T-cell (primary cell): ENCODE results near the gene BMAL2. TPM values are rescaled to one million over a fixed set of nuclear protein-coding genes. Genes with fewer than 3 reads are reported as not detected.

Source experiments
- ATAC-seq, 4 experiments: fragments of 200-7000 bp in 3 of 4; fragments of 150-1000 bp in 1 of 4; cut with Tn5 transposase; replicated peaks in 1 of 4; 1 replicate in 3 of 4; 2 replicates in 1 of 4; pipeline ENCODE4 v1.10.0; 2021; ENCODE audit warnings: moderate library complexity in 3 of 4, mild to moderate bottlenecking in 2 of 4, moderate number of reproducible peaks in 1 of 4
- CTCF ChIA-PET, 2 donors: fragments of 300-600 bp; sonication (Branson Sonifier 250); formaldehyde crosslinking; loops; one replicate each; lab custom pipeline; 2022; ENCODE audit warnings: antibody characterized with exemption in 2 of 2; lab: Charles Lee
- POLR2A ChIA-PET, 2 donors: fragments of 300-600 bp; sonication (Branson Sonifier 250); formaldehyde crosslinking; loops; one replicate each; lab custom pipeline; 2022; ENCODE audit warnings: antibody characterized with exemption in 2 of 2; lab: Charles Lee
- DNase-seq, 35 experiments: peaks; one replicate each; pipeline versions ENCODE4 v3.0.0 to v3.0.0-alpha.2; 2013 to 2023
- H3K27ac ChIP-seq: one replicate; pipeline ENCODE4 v1.5.1; 2013; ENCODE audit warnings: low read length
- H3K27me3 ChIP-seq, 2 experiments: replicated peaks in 1 of 2; 1 replicate in 1 of 2; 2 replicates in 1 of 2; pipeline versions ENCODE4 v1.6.1 to v1.7.0; 2013; ENCODE audit warnings: low read length in 1 of 2, mixed read lengths in 1 of 2; ENCODE audit not compliant: control insufficient read depth in 2 of 2, insufficient read depth in 2 of 2; ENCODE audit errors: extremely low read depth in 1 of 2
- H3K36me3 ChIP-seq, 2 donors: 1 replicate in 1 of 2; 2 replicates in 1 of 2; pipeline versions ENCODE4 v1.6.1 to v1.7.0; 2013; ENCODE audit warnings: low read length in 1 of 2; ENCODE audit not compliant: control insufficient read depth in 2 of 2, insufficient read depth in 1 of 2; ENCODE audit errors: extremely low read depth in 1 of 2
- H3K4me1 ChIP-seq, 2 experiments: 1 replicate in 1 of 2; 2 replicates in 1 of 2; pipeline versions ENCODE4 v1.6.1 to v1.7.0; 2013; ENCODE audit warnings: low read length in 2 of 2, mixed read lengths in 1 of 2; ENCODE audit not compliant: insufficient read depth in 2 of 2, control insufficient read depth in 1 of 2; ENCODE audit errors: extremely low read depth in 1 of 2
- H3K4me3 ChIP-seq, 2 donors: 1 replicate in 1 of 2; 2 replicates in 1 of 2; pipeline versions ENCODE4 v1.5.1 to v1.7.0; 2013; ENCODE audit warnings: mild to moderate bottlenecking in 2 of 2, low read length in 1 of 2, moderate library complexity in 1 of 2; ENCODE audit not compliant: control insufficient read depth in 1 of 2; ENCODE audit errors: extremely low read depth in 1 of 2
- H3K9me3 ChIP-seq: 2 replicates; pipeline ENCODE4 v1.7.0; 2013
- H3K27ac Mint-ChIP-seq, 2 donors: one replicate each; pipeline ENCODE4 v1.8.0; 2020 to 2021; ENCODE audit warnings: mild to moderate bottlenecking in 2 of 2, mixed read lengths in 2 of 2
- H3K27me3 Mint-ChIP-seq, 2 donors: one replicate each; pipeline ENCODE4 v1.8.0; 2021 to 2022; ENCODE audit warnings: mixed read lengths in 2 of 2
- H3K36me3 Mint-ChIP-seq: one replicate; pipeline ENCODE4 v1.8.0; 2021; ENCODE audit warnings: mixed read lengths
- H3K4me1 Mint-ChIP-seq, 3 donors: one replicate each; pipeline ENCODE4 v1.8.0; 2020 to 2022; ENCODE audit warnings: mixed read lengths in 3 of 3, mild to moderate bottlenecking in 1 of 3
- H3K4me3 Mint-ChIP-seq, 3 donors: one replicate each; pipeline ENCODE4 v1.8.0; 2020 to 2022; ENCODE audit warnings: mild to moderate bottlenecking in 3 of 3, mixed read lengths in 3 of 3, moderate library complexity in 3 of 3
- H3K9me3 Mint-ChIP-seq, 3 donors: one replicate each; pipeline ENCODE4 v1.8.0; 2020 to 2022; ENCODE audit warnings: mixed read lengths in 3 of 3
- WGBS: methylation state at CpG from one replicate; pipeline ENCODE4 v1.1.5; 2013; ENCODE audit warnings: missing lambda C conversion rate; ENCODE audit not compliant: insufficient coverage; 5-methylcytosine and 5-hydroxymethylcytosine counted together
- total RNA-seq, 35 experiments: library from RNA in 6 of 35; stranded (reverse) in 6 of 35; fragments of 120-200 nt in 1 of 35; gene quantifications; one replicate each; pipeline versions ENCODE4 v1.2.1 to v1.2.4 and lab custom pipeline; 2013 to 2026

BMAL2 gene
- total RNA-seq, 5 donors from 2014 or later (not counting 1 experiment from before 2014, with no cell fraction given): 0.28 to 1.2 (median 0.70) TPM

- no peak overlapping the region for H3K4me3 ChIP-seq
- no peaks in the 10 kb centered on the region for H3K9me3 ChIP-seq
- H3K4me1 ChIP-seq: peaks cover 2 to 12% of the 10 kb centered on the region in 2 experiments
- 0% methylated on average over 2 of the region's 7 CpGs for WGBS
- ChIA-PET POLR2A (no interaction called here), CTCF (interaction anchor here in 1 of 2 donors (0.7 kb wide), 1 partner anchor 10 kb away, joined by 3 read pairs; no protein-coding TSS in a partner anchor)
- H3K27ac Mint-ChIP-seq: no peak overlapping the region
- H3K36me3 ChIP-seq: no peaks in the 10 kb centered on the region
- H3K27me3 Mint-ChIP-seq: peaks cover 37 to 46% of the 10 kb centered on the region in 2 donors
- peak overlapping the region in 2 of 3 donors; percentile 21 to 34 for H3K4me3 Mint-ChIP-seq
- H3K9me3 Mint-ChIP-seq: no peaks in the 10 kb centered on the region
- H3K4me1 Mint-ChIP-seq: peaks cover 13 to 24% (median 17%) of the 10 kb centered on the region in 3 donors
- peaks cover 7% of the 10 kb centered on the region for H3K36me3 Mint-ChIP-seq
- DNase-seq (peak in 1 of 35 experiments; percentile 4), ATAC-seq (no peak)
- H3K27ac ChIP-seq: no peak overlapping the region
- peaks cover 0 to 27% of the 10 kb centered on the region in 2 experiments for H3K27me3 ChIP-seq
Observed at GRCh38 chr12:27331291-27331926, 1.2 kb upstream of the BMAL2 start.

DNA sequence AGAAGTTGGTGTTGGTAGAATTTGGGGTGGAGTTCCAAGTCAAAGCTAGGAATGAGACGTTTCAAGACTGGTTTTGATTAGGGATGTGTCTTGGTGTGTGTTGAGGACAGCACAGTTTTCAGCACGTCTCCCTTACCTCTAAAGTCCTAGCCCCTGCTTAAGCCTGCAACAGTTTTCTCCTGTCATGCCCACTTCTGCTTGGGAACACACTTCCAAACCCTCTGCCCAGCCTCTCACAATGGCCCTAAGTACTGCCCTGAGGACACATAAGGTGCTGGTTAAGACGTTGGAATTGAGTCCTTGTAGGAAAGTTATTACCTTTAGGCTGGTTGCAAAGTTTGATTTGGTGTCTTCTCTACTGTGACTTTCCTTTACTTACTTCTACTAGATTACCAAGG is 710 bp upstream of the BMAL2 start:
- Histone ChIP-seq H3K36me3 (no peaks in the 10 kb centered on the region), H3K27ac (no peak overlapping the region), H3K27me3 (peaks cover 0 to 27% of the 10 kb centered on the region in 2 experiments), H3K4me3 (no peak overlapping the region), H3K9me3 (no peaks in the 10 kb centered on the region), H3K4me1 (peaks cover 2 to 12% of the 10 kb centered on the region in 2 experiments)
- peaks cover 37 to 46% of the 10 kb centered on the region in 2 donors for H3K27me3 Mint-ChIP-seq
- DNase-seq (peak in 1 of 35 experiments; percentile 4), ATAC-seq (no peak)
- peaks cover 13 to 24% (median 17%) of the 10 kb centered on the region in 3 donors for H3K4me1 Mint-ChIP-seq
- ChIA-PET POLR2A (no interaction called here), CTCF (no interaction called here)
- no peaks in the 10 kb centered on the region for H3K9me3 Mint-ChIP-seq
- WGBS: no CpG with 5 or more reads among the region's 3 CpGs
- H3K36me3 Mint-ChIP-seq: peaks cover 7% of the 10 kb centered on the region
- H3K27ac Mint-ChIP-seq: no peak overlapping the region
- peak overlapping the region; percentile 55 to 63 (median 57) for H3K4me3 Mint-ChIP-seq

DNA sequence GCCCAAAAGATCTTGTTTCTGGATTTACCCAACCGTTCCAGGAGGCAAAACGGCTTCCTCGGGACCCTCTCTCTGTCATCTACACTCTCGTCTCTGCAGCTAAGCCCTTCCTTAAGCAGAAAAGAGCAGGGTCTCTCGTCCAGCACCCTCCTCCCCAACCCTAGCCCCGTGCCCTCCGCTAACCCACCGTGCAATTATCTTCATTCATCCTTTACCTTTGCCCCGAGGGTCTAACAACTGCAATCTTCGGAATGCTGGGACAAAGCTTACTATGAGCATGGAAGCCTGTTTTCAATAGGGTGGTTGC is 276 bp upstream of the BMAL2 start:
- H3K36me3 ChIP-seq: no peaks in the 10 kb centered on the region

GRCh38 chr12:27333403-27334009 is 870 bp downstream of the BMAL2 start:
- DNase-seq (peak in 23 of 35 experiments; percentile 2 to 43 (median 11)), ATAC-seq (peak; percentile 32 to 74 (median 60))
- H3K27ac ChIP-seq: no peak overlapping the region
- H3K9me3 ChIP-seq: no peaks in the 10 kb centered on the region
- no peaks in the 10 kb centered on the region for H3K36me3 Mint-ChIP-seq
- H3K4me1 ChIP-seq: peaks cover 2 to 12% of the 10 kb centered on the region in 2 experiments
- peaks cover 0 to 27% of the 10 kb centered on the region in 2 experiments for H3K27me3 ChIP-seq
- peak overlapping the region; percentile 81 to 97 (median 88) for H3K4me3 Mint-ChIP-seq
- H3K27ac Mint-ChIP-seq: no peak overlapping the region
- peaks cover 37 to 46% of the 10 kb centered on the region in 2 donors for H3K27me3 Mint-ChIP-seq
- 2% methylated on average over 39 of the region's 40 CpGs for WGBS
- peaks cover 13 to 24% (median 17%) of the 10 kb centered on the region in 3 donors for H3K4me1 Mint-ChIP-seq
- POLR2A ChIA-PET: interaction anchor here (0.6 to 0.9 kb wide), 2 partner anchors 116 to 311 kb away, joined by 3 read pairs; partner anchors contain the start of gene MED21 (in 1 of the 2)
- CTCF ChIA-PET: no interaction called here
- peak overlapping the region; percentile 38 to 77 for H3K4me3 ChIP-seq
- no peaks in the 10 kb centered on the region for H3K36me3 ChIP-seq
- no peaks in the 10 kb centered on the region for H3K9me3 Mint-ChIP-seq

More for the DNA sequence above, 276 bp upstream of the BMAL2 start:
- CTCF ChIA-PET: no interaction called here
- H3K4me1 ChIP-seq: peaks cover 2 to 12% of the 10 kb centered on the region in 2 experiments
- H3K27me3 ChIP-seq: peaks cover 0 to 27% of the 10 kb centered on the region in 2 experiments
- Mint-ChIP-seq H3K4me1 (peaks cover 13 to 24% (median 17%) of the 10 kb centered on the region in 3 donors), H3K27me3 (peaks cover 37 to 46% of the 10 kb centered on the region in 2 donors), H3K36me3 (peaks cover 7% of the 10 kb centered on the region), H3K9me3 (no peaks in the 10 kb centered on the region), H3K27ac (no peak overlapping the region), H3K4me3 (peak overlapping the region; percentile 55 to 63 (median 57))
- no peak overlapping the region for H3K27ac ChIP-seq
- no peaks in the 10 kb centered on the region for H3K9me3 ChIP-seq
- POLR2A ChIA-PET: no interaction called here
- WGBS: 35% methylated on average over 8 of the region's 10 CpGs
- peak overlapping the region; percentile 32 to 77 for H3K4me3 ChIP-seq
- DNase-seq (no peak), ATAC-seq (no peak)

DNA sequence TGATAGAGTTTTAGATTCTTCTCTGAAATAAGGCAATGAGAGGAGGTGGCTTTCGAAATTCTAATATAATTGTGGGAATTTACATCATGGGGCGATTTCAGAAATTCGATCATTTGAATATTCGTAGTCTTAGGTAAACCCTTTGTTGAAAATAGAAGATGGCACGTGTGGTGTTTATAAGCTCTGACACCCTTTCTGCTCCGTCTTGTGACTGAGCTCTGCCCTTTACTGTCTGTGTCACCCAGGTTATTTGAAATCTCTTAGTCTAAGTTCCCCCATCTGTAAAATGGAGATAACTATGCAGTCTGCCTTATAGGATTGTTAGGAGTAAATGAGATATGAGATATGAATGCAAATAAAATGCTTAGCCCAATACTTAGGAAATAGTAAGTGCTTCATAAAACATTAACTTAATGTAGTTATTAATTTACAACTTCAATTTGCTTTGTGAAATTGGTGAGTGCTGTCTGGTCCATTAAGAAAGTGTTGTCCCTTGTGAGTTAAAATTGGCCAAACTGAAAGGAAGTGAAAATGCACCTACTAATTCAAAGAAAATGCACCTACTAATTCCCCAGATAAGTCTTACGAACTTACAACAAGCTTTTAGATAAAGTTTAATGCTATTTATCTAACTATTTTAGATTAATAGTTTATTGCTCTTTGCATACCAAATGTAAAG is 1.5 kb downstream of the BMAL2 start:
- Mint-ChIP-seq H3K27ac (no peak overlapping the region), H3K27me3 (peaks cover 37 to 46% of the 10 kb centered on the region in 2 donors), H3K36me3 (no peaks in the 10 kb centered on the region), H3K4me3 (peak overlapping the region; percentile 81 to 97 (median 88)), H3K9me3 (no peaks in the 10 kb centered on the region), H3K4me1 (peaks cover 13 to 24% (median 17%) of the 10 kb centered on the region in 3 donors)
- ChIA-PET CTCF (interaction anchor here in 1 of 2 donors (0.6 kb wide), 2 partner anchors 30 to 54 kb away, joined by 4 to 8 read pairs; no protein-coding TSS in a partner anchor), POLR2A (interaction anchor here (0.6 to 0.9 kb wide), 2 partner anchors 117 to 312 kb away, joined by 3 read pairs; partner anchors contain the start of gene MED21 (in 1 of the 2))
- no peak overlapping the region for H3K27ac ChIP-seq
- no peak overlapping the region for H3K4me3 ChIP-seq
- WGBS: no CpG with 5 or more reads among the region's 7 CpGs
- H3K36me3 ChIP-seq: no peaks in the 10 kb centered on the region
- ATAC-seq (no peak), DNase-seq (no peak)
- peaks cover 2 to 12% of the 10 kb centered on the region in 2 experiments for H3K4me1 ChIP-seq
- H3K9me3 ChIP-seq: no peaks in the 10 kb centered on the region
- peaks cover 0 to 27% of the 10 kb centered on the region in 2 experiments for H3K27me3 ChIP-seq

DNA sequence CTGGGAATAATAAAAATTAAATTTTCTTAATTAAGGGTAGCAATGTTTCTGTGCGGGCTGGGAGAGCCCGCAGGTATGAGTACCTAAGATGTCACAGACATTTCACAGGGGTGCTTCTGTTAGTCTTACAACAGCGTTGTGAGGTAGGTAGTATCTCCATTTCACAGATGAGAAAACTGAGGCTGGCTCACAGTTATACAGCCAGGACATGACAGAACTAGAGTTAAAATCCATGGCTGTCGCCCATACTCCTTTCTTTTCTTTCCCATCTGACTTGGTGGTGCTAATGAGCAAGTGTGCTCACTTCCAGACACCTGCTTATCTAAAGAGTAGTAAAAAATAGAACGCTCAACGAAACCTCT is 2.1 kb downstream of the BMAL2 start:
- H3K27me3 ChIP-seq: peaks cover 0 to 25% of the 10 kb centered on the region in 2 experiments
- Mint-ChIP-seq H3K27ac (no peak overlapping the region), H3K27me3 (peaks cover 37 to 46% of the 10 kb centered on the region in 2 donors), H3K9me3 (no peaks in the 10 kb centered on the region), H3K4me3 (no peak overlapping the region), H3K36me3 (no peaks in the 10 kb centered on the region), H3K4me1 (peaks cover 13 to 24% (median 17%) of the 10 kb centered on the region in 3 donors)
- H3K27ac ChIP-seq: no peak overlapping the region
- POLR2A ChIA-PET: interaction anchor here in 1 of 2 donors (0.7 to 0.9 kb wide), 2 partner anchors 33 to 312 kb away, joined by 3 read pairs; partner anchors contain the start of gene MED21
- CTCF ChIA-PET: interaction anchor here in 1 of 2 donors (0.6 kb wide), 1 partner anchor 31 kb away, joined by 4 read pairs; no protein-coding TSS in a partner anchor
- no peak for ATAC-seq
- H3K4me1 ChIP-seq: peaks cover 2 to 12% of the 10 kb centered on the region in 2 experiments
- H3K9me3 ChIP-seq: no peaks in the 10 kb centered on the region
- no peaks in the 10 kb centered on the region for H3K36me3 ChIP-seq
- no peak for DNase-seq
- WGBS: 67% methylated on average over 3 of the region's 6 CpGs
- no peak overlapping the region for H3K4me3 ChIP-seq
